Hematopoietic multipotent progenitor cell treated with erythropoietin and hydrocortisone succinate and interleukin-3 and kit ligand, for 17 days (in vitro differentiated cells): ENCODE data around the gene DNAH11.
"Not testable (repeated sequence)": the region's sequence is repeated elsewhere in the genome, so short reads cannot be mapped to it uniquely, and the experiment has no call there.

Experiments used
- DNase-seq: peaks from one replicate; pipeline ENCODE4 v3.0.0-alpha.2; 2015; ENCODE audit warnings: low spot score

Gene DNAH11, protein sequence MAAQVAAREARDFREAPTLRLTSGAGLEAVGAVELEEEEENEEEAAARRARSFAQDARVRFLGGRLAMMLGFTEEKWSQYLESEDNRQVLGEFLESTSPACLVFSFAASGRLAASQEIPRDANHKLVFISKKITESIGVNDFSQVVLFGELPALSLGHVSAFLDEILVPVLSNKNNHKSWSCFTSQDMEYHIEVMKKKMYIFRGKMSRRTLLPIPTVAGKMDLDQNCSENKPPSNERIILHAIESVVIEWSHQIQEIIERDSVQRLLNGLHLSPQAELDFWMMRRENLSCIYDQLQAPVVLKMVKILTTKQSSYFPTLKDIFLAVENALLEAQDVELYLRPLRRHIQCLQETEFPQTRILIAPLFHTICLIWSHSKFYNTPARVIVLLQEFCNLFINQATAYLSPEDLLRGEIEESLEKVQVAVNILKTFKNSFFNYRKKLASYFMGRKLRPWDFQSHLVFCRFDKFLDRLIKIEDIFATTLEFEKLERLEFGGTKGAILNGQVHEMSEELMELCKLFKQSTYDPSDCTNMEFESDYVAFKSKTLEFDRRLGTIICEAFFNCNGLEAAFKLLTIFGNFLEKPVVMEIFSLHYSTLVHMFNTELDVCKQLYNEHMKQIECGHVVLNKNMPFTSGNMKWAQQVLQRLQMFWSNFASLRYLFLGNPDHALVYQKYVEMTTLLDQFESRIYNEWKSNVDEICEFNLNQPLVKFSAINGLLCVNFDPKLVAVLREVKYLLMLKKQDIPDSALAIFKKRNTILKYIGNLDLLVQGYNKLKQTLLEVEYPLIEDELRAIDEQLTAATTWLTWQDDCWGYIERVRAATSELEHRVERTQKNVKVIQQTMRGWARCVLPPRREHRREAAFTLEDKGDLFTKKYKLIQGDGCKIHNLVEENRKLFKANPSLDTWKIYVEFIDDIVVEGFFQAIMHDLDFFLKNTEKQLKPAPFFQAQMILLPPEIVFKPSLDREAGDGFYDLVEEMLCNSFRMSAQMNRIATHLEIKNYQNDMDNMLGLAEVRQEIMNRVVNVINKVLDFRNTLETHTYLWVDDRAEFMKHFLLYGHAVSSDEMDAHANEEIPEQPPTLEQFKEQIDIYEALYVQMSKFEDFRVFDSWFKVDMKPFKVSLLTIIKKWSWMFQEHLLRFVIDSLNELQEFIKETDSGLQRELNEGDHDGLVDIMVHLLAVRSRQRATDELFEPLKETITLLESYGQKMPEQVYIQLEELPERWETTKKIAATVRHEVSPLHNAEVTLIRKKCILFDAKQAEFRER (N-terminal part only)

DNA sequence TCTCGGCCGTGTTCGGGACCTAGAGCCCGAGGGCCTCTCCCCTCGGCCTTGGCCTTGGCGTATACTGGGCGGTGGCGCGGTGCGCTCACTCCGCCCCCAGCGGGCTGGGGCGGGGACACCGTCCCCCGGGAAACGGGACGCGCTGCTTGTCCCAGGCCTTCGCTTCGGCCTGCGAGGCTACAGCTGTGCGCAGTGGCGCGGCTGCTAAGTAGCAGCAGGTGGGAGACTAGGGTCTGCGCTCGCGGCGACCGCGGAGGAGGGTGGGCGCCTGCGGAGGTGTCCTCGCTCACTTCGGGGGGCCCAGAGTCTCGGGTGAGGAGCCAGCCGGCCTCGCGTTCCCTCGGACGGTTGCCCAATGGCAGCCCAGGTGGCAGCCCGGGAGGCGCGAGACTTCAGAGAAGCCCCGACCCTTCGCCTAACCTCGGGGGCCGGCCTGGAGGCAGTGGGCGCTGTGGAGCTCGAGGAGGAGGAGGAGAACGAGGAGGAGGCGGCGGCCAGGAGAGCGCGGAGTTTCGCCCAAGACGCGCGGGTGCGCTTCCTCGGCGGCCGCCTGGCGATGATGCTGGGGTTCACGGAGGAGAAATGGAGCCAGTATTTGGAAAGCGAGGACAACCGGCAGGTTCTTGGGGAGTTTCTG lies at the start of gene DNAH11:
DNAH11 (plus strand) TSS at position 149 of the 637 bp plus-strand sequence; CDS start at position 356, 207 bp downstream.
- DNase-seq = no peak

DNA sequence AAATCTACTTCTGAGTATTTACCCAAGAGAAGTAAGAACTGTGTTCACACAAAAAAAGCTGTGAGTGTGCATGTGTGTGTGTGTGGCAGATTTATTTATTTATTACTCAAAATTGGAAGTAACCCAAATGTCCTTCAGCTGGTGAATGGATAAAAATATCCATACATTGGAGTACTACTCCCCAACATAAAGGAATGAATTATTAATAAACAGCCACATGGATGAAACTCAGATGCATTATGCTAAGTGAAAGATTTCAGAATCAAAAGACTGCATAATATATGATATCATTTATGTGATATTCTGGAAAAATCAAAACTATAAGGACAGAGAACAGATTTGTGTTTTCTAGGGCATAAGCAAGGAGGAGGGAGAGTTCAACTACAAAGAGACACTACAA lies 47.1 kb upstream of the DNAH11 start:
- no peak for DNase-seq

DNA sequence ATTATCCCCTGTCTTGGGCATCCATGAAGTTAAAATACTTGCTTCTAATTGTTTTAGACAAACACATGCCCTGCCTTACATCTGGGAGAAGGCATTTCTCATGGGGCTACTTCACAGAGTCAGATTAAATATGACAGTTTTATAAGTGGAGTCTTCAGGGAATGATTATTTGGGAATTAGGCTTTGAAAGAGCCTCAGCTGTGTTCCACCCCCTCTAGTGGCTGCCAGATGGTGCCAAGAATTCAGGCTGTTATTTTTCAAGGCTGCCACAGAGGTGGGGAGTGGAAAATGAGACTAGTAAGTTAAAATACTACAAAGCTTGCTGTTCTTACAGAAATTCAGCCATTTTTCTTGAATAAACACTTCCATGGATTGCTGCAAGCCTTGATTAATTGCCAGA lies 45.8 kb upstream of the DNAH11 start:
- no peak for DNase-seq

DNA sequence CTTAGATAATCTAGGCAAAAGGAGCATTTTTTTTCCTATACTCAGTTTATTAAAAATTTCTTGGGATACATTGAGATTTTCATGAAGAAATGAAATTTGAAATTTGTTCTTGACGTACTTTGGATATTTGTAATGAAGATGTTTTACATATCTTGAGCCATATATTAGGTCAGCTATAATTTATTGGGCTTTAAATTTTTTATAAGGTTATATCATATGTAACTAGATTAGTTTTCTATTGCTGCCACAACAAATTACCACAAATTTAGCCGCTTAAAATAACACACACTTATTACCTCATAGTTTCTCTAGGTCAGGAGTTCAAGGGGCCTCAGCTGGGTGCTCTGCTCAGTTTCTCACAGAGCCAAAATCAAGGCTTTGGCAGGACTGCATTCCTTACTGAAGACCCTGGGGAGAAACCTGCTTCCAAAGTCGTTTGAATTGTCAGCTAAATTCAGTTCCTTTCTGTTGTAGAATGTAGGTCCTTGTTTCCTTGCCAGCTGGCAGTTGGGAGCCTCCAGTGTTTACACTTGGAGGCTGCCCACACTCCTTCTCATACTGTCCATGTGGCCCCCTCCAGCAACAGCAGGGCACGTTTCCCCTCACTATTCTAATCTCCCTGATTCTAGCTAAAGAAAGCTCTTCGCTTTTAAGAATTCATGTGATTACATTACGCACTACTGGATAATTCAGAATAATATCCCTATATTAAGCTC lies 42.6 kb upstream of the DNAH11 start:
- no peak for DNase-seq

DNA sequence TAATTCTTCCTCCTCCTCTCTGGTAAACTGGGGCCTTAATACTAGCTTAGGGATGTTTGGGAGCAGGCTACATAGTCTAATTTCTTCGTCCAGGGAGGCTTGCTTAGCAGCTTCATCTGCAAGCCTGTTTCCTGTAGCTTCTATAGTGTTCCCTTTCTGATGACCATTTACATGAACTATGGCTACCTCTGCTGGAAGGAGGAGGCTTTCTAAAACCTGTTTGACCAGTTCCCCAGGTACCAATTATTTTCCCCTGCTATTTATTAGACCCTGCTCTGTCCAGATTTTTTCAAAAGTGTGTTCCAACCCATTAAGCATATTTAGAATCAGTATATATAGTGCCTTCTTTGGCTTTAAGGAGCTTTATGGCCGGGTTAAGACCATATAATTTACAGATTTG lies 38.8 kb upstream of the DNAH11 start:
- no peak for DNase-seq

DNA sequence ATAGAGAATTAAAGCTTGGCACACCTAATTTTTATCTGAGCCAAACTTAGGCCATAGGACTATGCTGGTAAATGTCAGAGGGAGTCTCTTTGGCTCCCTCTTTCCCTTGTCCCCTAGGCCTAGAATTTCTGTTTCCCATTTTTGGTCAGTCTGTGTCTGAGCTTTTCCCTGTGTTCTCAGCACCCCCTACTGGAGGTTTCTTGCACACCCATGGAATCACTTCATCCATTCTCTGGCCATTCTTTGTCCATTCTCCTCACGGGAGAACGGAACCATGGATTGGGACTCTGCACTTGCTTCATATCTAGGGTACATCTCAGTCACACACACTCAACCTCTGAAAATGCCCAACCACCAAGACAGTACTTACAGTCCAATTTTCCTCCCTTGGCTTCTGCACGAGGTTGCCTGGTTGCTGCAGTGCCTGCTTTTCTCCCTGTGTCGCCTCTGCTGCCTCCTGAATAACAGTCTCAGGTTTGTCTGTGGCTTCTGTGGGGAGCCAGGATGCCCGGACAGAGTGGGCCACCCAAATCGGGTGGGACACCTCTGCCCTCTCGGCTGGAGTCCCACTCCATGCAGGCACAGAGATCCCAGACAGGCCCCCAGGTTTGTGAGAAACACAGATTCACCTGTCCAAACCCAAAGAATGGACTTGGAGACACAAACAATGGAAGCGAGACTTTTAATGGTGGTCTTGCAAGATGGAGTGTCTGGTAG lies 35.1 kb upstream of the DNAH11 start:
- peak; percentile 73 for DNase-seq

DNA sequence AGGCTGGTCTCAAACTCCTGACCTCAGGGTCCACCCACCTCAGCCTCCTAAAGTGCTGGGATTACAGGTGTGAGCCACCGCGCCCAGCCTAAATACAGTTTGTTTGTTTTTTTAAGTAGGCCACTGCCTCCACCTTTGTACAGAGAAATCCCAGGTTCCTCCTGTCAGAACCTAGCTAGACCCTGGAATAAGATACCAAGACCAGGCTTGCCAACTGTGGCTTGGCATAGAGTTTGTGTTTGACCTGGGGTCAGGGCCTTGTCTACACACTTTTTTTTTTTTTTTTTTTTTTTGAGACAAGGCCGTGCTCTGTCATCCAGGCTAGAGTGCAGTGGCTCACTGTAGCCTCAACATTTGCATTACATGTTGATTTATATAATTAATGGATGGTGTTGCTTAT lies 34.3 kb upstream of the DNAH11 start:
- no peak for DNase-seq

DNA sequence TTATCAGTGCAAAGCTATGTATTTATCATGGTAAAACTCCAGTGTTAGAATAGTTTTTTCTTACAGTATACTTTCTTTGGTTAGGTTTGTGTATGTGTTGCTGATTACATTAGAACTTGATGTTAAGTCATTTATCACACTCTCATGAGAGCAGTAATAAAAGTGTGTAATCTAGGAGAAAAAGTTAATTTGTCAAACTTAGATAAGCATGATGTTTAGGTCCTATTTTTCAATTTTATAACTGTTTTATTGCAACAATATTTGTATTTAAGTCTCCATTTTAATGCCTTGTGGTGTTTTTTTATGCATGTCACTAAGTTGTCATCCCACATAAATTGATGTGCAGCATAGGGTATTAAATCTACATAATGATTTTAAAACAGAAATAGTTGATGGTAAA lies 28.8 kb upstream of the DNAH11 start:
- DNase-seq = no peak

DNA sequence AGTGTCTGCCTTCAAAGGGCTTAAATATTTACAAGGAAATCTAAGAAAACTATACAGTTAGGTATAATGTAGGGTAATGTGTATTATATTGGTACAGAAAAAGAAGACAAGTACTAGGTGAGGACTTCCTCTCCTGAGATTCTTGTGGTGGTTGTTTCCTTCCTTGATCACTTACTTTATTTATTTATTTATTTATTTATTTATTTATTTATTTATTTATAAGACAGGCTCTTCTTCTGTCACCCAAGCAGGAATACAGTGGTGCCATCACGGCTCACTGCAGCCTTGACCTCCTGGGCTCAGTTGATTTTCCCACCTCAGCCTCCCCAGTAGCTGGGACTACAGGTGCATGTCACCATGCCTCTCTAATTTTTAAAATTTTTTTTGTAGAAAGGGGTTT lies 18.2 kb upstream of the DNAH11 start:
- DNase-seq = no peak

DNA sequence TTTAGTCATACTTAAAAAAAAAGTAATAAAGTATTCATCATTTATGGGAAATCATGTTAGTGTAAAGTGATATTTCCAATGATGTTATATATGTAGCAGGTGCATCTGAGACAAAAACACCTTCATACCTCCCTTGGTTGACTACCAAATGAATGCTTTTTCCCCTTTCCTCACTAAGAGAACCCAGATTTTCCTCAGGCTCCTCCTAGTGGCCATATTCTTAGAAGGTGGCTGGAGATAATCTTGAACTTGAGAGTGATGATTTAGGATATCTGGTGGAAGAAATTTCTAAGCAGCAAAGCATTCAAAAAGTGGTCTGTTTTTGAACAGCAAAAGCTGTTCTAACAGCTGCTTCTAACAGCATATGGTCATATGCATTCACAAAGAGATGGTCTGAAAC lies 16.8 kb upstream of the DNAH11 start:
- DNase-seq = peak; percentile 25

DNA sequence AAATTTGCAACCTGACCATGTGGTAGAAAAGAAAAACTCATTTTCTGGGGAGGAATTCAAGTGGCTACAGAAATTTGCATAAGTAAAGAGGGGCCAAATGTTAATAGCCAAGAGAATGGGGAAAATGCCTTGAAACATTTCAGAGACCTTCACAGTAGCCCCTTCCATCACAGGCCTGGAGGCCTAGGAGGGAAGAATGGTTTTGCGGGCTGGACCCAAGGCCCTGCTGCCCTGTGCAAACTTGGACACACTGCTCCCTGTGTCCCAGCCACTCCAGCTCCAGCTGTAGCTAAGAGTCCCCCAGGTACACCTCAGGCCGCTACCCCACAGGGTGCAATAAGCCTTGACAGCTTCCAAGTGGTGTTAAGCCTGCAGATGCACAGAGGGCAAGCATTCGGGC lies 16.4 kb upstream of the DNAH11 start:
- DNase-seq = no peak

DNA sequence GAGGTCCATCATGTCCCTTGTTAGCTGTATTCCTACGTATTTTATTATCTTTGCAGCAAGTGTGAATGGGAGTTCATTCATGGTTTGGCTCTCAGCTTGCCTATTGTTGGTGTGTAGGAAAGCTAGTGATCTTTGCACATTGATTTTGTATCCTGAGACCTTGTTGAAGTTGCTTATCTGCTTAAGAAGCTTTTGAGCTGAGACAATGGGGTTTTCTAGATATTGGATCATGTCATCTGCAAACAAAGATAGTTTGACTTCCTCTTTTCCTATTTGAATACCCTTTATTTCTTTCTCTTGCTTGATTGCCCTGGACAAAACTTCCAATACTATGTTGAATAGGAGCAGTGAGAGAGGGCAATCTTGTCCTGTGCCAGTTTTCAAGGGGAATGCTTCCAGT lies 10.4 kb upstream of the DNAH11 start:
- DNase-seq = not testable (repeated sequence)

DNA sequence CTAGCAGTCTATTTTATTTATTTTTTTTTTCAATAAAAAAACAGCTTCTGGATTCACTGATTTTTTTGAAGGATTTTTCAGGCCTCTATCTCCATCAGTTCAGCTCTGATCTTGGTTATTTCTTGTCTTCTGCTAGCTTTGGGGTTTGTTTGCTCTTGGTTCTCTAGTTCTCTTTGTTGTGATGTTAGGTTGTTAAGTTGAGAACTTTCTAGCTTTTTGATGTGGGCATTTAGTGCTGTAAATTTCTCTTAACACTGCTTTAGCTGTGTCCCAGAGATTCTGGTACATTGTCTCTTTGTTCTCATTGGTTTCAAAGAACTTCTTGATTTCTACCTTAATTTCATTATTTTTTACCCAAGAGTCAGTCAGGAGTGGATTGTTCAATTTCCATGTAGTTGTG lies 9.2 kb upstream of the DNAH11 start:
- not testable (repeated sequence) for DNase-seq

DNA sequence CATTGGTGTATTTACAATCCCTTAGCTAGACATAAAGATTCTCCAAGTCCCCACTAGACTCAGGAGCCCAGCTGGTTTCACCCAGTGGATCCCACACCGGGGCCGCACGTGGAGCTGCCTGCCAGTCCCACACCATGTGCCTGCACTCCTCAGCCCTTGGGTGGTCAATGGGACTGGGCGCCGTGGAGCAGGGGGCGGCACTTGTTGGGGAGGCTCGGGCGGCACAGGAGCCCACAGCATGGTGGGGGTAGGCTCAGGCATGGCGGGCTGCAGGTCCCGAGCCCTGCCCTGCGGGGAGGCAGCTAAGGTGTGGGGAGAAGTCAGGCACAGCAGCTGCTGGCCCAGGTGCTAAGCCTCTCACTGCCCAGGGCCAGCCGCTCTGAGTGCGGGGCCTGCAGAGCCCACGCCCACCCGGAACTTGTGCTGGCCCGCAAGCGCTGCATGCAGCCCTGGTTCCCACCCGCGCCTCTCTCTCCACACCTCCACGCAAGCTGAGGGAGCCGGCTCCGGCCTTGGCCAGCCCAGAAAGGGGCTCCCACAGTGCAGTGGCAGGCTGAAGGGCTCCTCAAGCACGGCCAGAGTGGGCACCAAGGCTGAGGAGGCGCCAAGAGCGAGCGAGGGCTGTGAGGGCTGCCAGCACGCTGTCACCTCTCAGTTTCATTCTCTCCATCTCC lies 6.3 kb upstream of the DNAH11 start:
- DNase-seq = not testable (repeated sequence)

DNA sequence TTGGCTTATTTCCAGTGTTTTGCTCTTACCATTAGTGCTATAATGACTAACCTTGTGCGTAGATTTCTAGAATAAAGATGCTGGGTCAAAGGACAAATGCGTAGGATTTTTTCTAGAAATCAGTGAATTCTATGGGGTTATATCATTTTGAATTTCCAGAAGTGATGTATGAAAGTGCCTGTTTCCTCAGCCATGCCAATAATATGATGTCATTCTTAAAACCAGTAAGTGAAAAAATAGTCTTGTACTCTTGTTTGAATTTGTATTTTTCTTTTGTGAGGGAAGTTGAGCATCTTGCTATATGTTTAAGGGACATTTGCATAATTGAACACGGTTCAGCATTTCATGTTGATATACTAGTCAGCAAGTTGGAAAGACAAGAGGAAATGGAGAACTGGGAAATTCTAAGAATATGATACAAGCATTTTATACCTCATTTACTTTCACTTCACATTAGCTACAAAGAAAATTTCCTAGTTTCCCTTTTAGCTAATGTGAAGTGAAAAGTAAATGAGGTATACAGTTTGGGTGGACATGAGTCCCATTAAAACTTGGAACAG lies 3.8 kb upstream of the DNAH11 start:
- DNase-seq = no peak

DNA sequence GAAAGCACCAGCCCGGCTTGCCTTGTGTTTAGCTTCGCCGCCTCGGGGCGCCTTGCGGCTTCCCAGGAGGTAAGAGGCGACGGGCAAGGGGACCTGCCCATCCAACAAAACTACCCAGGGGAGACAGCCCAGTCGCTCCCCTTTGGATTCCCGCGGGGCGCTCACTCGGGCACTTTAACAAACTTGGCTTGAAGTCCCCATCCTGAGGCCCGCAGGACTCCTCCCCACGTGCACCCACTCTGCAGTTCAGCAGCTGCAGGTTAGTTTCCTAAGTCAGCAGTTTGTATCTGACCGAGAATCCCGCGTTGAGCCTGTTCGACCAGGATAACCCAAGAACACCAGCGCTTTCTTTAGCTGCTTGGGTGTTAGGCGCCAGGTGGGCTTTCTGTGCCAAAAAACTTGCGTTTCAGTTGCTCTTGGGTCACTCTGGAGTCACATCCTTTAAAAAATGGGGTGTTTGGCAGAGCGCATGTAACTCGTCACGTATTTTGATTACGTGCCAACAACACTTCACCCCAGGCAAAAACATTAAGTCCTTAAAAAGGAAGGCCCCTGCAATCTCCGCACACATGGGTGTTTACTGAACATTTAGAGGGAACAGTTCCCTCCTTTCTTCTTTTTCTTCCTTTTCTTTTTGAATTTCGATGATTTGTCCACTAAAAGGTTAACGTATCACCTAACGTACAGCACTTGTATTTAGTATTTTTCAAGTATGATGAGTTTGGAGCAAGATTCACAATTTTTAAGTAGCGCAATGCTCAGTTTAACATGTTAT lies 876 bp downstream of the DNAH11 start:
- DNase-seq = no peak

DNA sequence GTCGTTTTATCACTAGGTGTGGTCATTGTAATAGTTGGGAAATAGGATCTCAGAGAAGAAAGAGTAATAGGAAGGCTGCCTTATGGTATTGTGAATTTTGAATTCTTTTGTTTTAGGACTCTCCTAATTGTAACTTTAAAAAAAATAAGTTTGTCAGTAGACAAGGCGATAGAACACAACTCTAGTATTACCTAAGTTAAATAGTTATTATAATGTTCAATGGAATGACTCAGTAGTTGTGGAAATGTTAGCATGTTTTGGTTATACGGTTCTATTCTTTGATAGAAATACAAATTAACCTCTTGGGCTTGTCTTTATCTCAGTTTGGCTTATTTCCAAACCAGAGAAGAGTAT lies 1.4 kb downstream of the DNAH11 start:
- no peak for DNase-seq

DNA sequence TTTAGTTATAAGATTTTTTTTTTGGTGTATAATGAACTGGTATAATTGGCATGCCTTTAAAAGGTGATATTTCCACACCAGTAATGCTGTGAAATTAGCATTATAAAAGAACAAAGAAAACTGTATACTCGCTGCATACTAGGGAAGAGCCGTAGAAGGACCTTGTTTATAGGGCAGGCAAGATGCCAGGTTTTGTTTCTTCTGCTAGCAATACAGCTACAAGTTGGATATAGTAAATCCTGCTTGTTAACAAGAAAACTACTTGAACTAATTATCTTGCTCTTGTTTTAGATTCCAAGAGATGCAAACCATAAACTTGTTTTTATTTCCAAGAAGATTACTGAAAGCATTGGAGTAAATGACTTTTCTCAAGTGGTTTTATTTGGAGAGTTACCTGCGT lies 1.9 kb downstream of the DNAH11 start:
- no peak for DNase-seq

DNA sequence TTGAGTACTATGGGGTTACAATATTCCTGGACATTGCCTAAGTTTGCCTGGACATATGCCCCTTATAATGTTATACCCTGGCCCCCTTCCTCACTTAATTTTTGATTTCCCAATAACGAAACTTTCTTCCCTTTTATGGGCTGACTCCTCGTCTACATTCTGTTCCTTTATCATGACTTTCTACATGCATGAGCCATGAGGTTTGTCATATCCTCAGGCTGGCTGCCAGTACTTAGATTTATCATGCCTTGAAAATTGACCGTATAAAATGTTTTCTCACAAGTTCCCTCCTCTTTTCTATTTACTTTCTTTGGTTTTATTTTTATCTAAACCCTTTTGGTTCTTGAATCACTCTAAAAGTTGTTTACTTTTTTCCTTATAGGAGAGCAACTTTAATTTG lies 4.7 kb downstream of the DNAH11 start:
- no peak for DNase-seq
